ENCODE results near the gene NFIX. TPM values are rescaled to one million over a fixed set of nuclear protein-coding genes. Genes with fewer than 3 reads are reported as not detected.

NFIX gene
- total and polyA plus RNA-seq, 2 of the 13 experiments (the other 11 are each of a cell fraction or from before 2014, with no cell fraction given), result 3.4 to 5.4 TPM

DNA sequence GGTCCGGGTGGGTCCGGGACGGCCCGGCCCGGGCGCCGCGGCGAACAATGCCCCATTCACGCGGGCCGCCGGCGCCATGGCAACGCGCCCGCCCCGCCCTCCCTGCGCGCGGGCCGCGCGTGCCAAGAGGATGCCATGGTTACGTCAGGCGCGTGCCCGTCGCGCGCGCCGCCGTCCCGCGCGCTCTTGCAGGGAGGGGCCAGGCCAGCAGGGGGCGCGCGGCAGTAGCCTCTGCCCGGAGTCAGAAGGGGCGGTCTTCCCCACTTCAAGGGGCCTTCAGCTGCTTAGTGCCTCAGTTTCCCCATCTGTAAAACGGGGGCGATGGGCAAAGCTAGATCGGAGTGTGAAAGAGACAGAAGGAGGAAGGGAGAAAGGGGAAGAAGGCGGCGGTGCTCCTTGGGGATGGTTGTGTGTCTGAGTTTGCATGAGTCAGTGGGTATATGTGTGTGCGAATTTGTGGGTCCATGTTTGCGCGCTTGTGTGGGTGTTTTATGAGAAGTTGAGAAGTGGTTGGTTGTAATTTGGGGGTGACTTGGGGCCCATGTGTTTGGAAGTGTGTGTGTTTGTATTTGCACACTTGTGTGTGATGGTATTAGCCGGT is 11.6 kb upstream of the NFIX start (continued):
- TF ChIP-seq, protein P1, sequence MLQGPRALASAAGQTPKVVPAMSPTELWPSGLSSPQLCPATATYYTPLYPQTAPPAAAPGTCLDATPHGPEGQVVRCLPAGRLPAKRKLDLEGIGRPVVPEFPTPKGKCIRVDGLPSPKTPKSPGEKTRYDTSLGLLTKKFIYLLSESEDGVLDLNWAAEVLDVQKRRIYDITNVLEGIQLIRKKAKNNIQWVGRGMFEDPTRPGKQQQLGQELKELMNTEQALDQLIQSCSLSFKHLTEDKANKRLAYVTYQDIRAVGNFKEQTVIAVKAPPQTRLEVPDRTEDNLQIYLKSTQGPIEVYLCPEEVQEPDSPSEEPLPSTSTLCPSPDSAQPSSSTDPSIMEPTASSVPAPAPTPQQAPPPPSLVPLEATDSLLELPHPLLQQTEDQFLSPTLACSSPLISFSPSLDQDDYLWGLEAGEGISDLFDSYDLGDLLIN (CRISPR knock-in tag; IDR thresholded peaks at IDR 0.05; ENCODE audit: borderline replicate concordance), result no peak
- TF ChIP-seq CAMTA2 (CRISPR knock-in tag; IDR thresholded peaks at IDR 0.05; ENCODE audit: borderline replicate concordance), result no peak
- TF ChIP-seq, protein P2, sequence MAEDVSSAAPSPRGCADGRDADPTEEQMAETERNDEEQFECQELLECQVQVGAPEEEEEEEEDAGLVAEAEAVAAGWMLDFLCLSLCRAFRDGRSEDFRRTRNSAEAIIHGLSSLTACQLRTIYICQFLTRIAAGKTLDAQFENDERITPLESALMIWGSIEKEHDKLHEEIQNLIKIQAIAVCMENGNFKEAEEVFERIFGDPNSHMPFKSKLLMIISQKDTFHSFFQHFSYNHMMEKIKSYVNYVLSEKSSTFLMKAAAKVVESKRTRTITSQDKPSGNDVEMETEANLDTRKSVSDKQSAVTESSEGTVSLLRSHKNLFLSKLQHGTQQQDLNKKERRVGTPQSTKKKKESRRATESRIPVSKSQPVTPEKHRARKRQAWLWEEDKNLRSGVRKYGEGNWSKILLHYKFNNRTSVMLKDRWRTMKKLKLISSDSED (CRISPR knock-in tag; IDR thresholded peaks at IDR 0.05), result no peak
- TF ChIP-seq, protein P3, sequence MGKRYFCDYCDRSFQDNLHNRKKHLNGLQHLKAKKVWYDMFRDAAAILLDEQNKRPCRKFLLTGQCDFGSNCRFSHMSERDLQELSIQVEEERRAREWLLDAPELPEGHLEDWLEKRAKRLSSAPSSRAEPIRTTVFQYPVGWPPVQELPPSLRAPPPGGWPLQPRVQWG (CRISPR knock-in tag; IDR thresholded peaks at IDR 0.05; ENCODE audit: borderline replicate concordance, low read depth), result no peak
- no peak for TF ChIP-seq ZNF446 (CRISPR knock-in tag; IDR thresholded peaks at IDR 0.05)
- no peak for TF ChIP-seq MAFF (IDR thresholded peaks at IDR 0.05; ENCODE audit: low read depth, low read length)
- no peak for TF ChIP-seq ZBTB42 (CRISPR knock-in tag; IDR thresholded peaks at IDR 0.05)
- TF ChIP-seq, protein P4, sequence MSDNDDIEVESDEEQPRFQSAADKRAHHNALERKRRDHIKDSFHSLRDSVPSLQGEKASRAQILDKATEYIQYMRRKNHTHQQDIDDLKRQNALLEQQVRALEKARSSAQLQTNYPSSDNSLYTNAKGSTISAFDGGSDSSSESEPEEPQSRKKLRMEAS (IDR thresholded peaks at IDR 0.05), result peak; percentile 63
- TF ChIP-seq, protein P5, sequence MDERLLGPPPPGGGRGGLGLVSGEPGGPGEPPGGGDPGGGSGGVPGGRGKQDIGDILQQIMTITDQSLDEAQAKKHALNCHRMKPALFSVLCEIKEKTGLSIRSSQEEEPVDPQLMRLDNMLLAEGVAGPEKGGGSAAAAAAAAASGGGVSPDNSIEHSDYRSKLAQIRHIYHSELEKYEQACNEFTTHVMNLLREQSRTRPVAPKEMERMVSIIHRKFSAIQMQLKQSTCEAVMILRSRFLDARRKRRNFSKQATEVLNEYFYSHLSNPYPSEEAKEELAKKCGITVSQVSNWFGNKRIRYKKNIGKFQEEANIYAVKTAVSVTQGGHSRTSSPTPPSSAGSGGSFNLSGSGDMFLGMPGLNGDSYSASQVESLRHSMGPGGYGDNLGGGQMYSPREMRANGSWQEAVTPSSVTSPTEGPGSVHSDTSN (CRISPR knock-in tag; IDR thresholded peaks at IDR 0.05), result no peak
- TF ChIP-seq NR2C2 (CRISPR knock-in tag; IDR thresholded peaks at IDR 0.05; ENCODE audit: borderline replicate concordance), result peak; percentile 31; the same call in 1 of the 2 replicates
- TF ChIP-seq ZNF136 (CRISPR knock-in tag; IDR thresholded peaks at IDR 0.05; ENCODE audit: low read depth), result no peak
- no peak for TF ChIP-seq SP1 (IDR thresholded peaks at IDR 0.05)
- peak; percentile 48; the same call in 1 of the 2 replicates for TF ChIP-seq SP1 (CRISPR knock-in tag; IDR thresholded peaks at IDR 0.05)
- no peak for TF ChIP-seq ZNF350 (CRISPR knock-in tag; IDR thresholded peaks at IDR 0.05; ENCODE audit: borderline replicate concordance, low read depth)
- no peak for TF ChIP-seq MAF1 (CRISPR knock-in tag; IDR thresholded peaks at IDR 0.05; ENCODE audit: borderline replicate concordance)
- TF ChIP-seq ZNF232 (CRISPR knock-in tag; IDR thresholded peaks at IDR 0.05; ENCODE audit: borderline replicate concordance), result no peak
- no peak for TF ChIP-seq ZNF224 (CRISPR knock-in tag; IDR thresholded peaks at IDR 0.05)
- TF ChIP-seq, protein P6, sequence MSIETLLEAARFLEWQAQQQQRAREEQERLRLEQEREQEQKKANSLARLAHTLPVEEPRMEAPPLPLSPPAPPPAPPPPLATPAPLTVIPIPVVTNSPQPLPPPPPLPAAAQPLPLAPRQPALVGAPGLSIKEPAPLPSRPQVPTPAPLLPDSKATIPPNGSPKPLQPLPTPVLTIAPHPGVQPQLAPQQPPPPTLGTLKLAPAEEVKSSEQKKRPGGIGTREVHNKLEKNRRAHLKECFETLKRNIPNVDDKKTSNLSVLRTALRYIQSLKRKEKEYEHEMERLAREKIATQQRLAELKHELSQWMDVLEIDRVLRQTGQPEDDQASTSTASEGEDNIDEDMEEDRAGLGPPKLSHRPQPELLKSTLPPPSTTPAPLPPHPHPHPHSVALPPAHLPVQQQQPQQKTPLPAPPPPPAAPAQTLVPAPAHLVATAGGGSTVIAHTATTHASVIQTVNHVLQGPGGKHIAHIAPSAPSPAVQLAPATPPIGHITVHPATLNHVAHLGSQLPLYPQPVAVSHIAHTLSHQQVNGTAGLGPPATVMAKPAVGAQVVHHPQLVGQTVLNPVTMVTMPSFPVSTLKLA (IDR thresholded peaks at IDR 0.05), result no peak
